ENCODE results near the gene TM9SF2. TPM values are rescaled to one million over a fixed set of nuclear protein-coding genes. Genes with fewer than 3 reads are reported as not detected.
A peak's percentile ranks its signal among the peaks of the same experiment; 100 is the strongest.

The TM9SF2 gene
- total RNA-seq, 2 experiments from 2014 or later, result 37.2 to 38.2 TPM

DNA sequence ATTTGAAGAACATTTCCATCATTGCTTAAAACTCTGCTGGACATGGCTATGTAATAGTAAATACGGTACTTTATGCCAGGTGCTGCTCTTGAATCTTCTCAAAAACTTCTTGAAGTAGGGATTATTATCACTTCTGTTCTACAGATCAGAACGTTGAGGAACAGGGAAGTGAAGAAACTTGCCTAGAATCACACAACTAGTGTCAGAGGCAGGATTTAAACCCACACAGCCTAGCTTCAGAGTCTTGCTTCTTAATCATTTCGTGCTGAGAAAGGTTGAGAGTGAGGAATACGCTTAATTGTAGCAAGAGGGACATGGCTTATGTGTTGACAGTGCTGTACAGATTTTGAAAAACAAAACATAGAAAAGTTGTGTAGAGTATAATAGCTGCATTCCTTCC, 13.5 kb downstream of the TM9SF2 start:
- Mint-ChIP-seq H3K27me3 (no peaks in the 10 kb centered on the region), H3K27ac (peak overlapping the region; percentile 33), H3K36me3 (ENCODE audit: low read depth) (peaks cover 51% of the 10 kb centered on the region), H3K4me3 (no peak overlapping the region), H3K9me3 (no peaks in the 10 kb centered on the region), H3K4me1 (ENCODE audit: low read depth) (peaks cover 68% of the 10 kb centered on the region)
- peaks cover 10% of the 10 kb centered on the region for H3K4me1 ChIP-seq (ENCODE audit: insufficient read depth, low read length)
- POLR2A ChIA-PET, result no interaction called here
- no peak overlapping the region for H3K4me3 ChIP-seq (ENCODE audit: low read length)
- DNase-seq (no peak), ATAC-seq (ENCODE audit: poor library complexity) (no peak)
- TF ChIP-seq, protein P1, sequence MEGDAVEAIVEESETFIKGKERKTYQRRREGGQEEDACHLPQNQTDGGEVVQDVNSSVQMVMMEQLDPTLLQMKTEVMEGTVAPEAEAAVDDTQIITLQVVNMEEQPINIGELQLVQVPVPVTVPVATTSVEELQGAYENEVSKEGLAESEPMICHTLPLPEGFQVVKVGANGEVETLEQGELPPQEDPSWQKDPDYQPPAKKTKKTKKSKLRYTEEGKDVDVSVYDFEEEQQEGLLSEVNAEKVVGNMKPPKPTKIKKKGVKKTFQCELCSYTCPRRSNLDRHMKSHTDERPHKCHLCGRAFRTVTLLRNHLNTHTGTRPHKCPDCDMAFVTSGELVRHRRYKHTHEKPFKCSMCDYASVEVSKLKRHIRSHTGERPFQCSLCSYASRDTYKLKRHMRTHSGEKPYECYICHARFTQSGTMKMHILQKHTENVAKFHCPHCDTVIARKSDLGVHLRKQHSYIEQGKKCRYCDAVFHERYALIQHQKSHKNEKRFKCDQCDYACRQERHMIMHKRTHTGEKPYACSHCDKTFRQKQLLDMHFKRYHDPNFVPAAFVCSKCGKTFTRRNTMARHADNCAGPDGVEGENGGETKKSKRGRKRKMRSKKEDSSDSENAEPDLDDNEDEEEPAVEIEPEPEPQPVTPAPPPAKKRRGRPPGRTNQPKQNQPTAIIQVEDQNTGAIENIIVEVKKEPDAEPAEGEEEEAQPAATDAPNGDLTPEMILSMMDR (IDR thresholded peaks at IDR 0.05), result no peak
- H3K9me3 ChIP-seq (ENCODE audit: control insufficient read depth in 1 of 2, insufficient read depth in 1 of 2, low read length in 2 of 2), result peaks cover 0 to under 1% of the 10 kb centered on the region in 2 experiments
- CTCF ChIA-PET, result interaction anchor here (0.6 kb wide), 1 partner anchor 12 kb away, joined by 3 read pairs; no protein-coding TSS in a partner anchor
- peaks cover 37% of the 10 kb centered on the region for H3K36me3 ChIP-seq (ENCODE audit: insufficient read depth, low read length)
- H3K27ac ChIP-seq (ENCODE audit: low read depth in 1 of 2, low read length in 2 of 2), result no peak overlapping the region
- no peaks in the 10 kb centered on the region for H3K27me3 ChIP-seq (ENCODE audit: control insufficient read depth in 1 of 2, insufficient read depth in 2 of 2, low read length in 2 of 2)
- intact Hi-C loops (cut with DNase I, micrococcal nuclease), result loop anchor here in 1 of 2 experiments (5.0 kb wide), 1 partner anchor 122 kb away; no protein-coding TSS in a partner anchor

DNA sequence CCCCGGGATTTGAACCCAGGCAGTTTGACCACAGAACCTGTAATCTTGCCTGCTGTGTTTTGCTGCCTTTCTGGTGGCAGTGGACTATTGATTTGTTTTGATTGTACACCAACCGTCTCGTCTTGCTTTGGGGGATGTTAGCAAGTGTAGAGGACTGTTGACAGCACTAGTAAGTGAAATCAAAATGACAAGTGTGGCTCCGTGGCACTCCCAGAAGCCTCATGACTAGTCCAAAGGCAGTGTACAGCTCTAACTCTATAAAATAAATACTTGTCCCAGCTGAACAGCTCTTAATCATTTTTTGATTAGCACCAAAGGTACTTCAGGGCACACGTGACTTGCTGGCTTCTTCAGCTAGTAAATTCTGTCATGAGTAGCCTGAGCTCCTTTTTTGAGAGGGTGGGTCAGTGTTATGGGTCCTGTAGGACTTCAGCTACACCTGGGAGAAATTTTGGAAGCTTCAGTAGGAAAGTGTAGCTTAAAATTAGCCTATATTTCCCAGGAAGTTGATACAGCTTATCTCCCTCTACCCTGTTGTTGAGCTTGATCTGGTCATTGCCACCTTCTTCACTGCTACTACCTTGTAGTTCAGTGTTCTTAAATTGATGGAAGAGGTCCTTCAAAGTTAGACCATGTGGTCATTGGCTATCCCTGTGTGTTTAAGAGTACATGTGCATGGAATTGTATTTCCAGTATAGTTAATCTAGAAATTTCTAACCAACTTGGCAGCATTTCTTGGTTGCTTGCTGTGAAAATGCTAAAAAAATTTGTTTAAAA, 15.1 kb downstream of the TM9SF2 start:
- CTCF ChIA-PET, result no interaction called here
- H3K4me1 Mint-ChIP-seq (ENCODE audit: low read depth), result peaks cover 53% of the 10 kb centered on the region
- no peak overlapping the region for H3K4me3 ChIP-seq (ENCODE audit: low read length)
- peaks cover 10% of the 10 kb centered on the region for H3K4me1 ChIP-seq (ENCODE audit: insufficient read depth, low read length)
- DNase-seq (no peak), ATAC-seq (ENCODE audit: poor library complexity) (no peak)
- intact Hi-C loops (cut with DNase I, micrococcal nuclease), result no loop called here
- no peaks in the 10 kb centered on the region for H3K27me3 Mint-ChIP-seq
- H3K27me3 ChIP-seq (ENCODE audit: control insufficient read depth in 1 of 2, insufficient read depth in 2 of 2, low read length in 2 of 2), result no peaks in the 10 kb centered on the region
- H3K36me3 ChIP-seq (ENCODE audit: insufficient read depth, low read length), result peaks cover 49% of the 10 kb centered on the region
- POLR2A ChIA-PET, result interaction anchor here (3.3 kb wide), 1 partner anchor 14 kb away, joined by 15 read pairs; the partner anchor contains the start of gene TM9SF2
- H3K9me3 Mint-ChIP-seq, result no peaks in the 10 kb centered on the region
- H3K36me3 Mint-ChIP-seq (ENCODE audit: low read depth), result peaks cover 50% of the 10 kb centered on the region
- no peaks in the 10 kb centered on the region for H3K9me3 ChIP-seq (ENCODE audit: control insufficient read depth in 1 of 2, insufficient read depth in 1 of 2, low read length in 2 of 2)
- no peak overlapping the region for H3K4me3 Mint-ChIP-seq
- H3K27ac ChIP-seq (ENCODE audit: low read depth in 1 of 2, low read length in 2 of 2), result no peak overlapping the region
- TF ChIP-seq, protein P1 (IDR thresholded peaks at IDR 0.05), result no peak
- H3K27ac Mint-ChIP-seq, result no peak overlapping the region

DNA sequence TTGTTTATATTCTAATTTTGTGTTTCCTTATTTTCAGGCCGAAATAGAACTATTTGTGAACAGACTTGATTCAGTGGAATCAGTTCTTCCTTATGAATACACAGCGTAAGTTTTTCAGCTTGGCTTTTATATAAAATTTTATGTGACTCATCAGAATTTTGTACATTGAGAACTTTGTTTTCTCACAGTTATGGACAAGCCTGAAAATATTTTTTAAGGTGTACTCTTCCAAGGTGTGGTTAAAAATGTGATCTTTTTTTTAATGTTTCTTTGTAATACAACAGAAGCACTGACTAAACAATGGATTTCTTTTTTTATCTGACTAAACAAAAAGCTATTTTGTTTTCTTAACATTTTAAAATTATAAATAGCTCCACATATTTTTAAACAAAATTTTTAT, 16.3 kb downstream of the TM9SF2 start:
- ATAC-seq (ENCODE audit: poor library complexity), result no peak
- ChIA-PET POLR2A (interaction anchor here (3.3 kb wide), 1 partner anchor 15 kb away, joined by 15 read pairs; the partner anchor contains the start of gene TM9SF2), CTCF (no interaction called here)
- H3K27me3 Mint-ChIP-seq, result no peaks in the 10 kb centered on the region
- H3K4me3 Mint-ChIP-seq, result no peak overlapping the region
- TF ChIP-seq, protein P1 (IDR thresholded peaks at IDR 0.05), result no peak
- intact Hi-C loops (cut with DNase I, micrococcal nuclease), result no loop called here
- peaks cover 61% of the 10 kb centered on the region for H3K36me3 Mint-ChIP-seq (ENCODE audit: low read depth)
- DNase-seq, result no peak
- peaks cover 41% of the 10 kb centered on the region for H3K4me1 Mint-ChIP-seq (ENCODE audit: low read depth)
- H3K4me1 ChIP-seq (ENCODE audit: insufficient read depth, low read length), result peaks cover 10% of the 10 kb centered on the region
- no peaks in the 10 kb centered on the region for H3K27me3 ChIP-seq (ENCODE audit: control insufficient read depth in 1 of 2, insufficient read depth in 2 of 2, low read length in 2 of 2)
- H3K27ac ChIP-seq (ENCODE audit: low read depth in 1 of 2, low read length in 2 of 2), result no peak overlapping the region
- no peak overlapping the region for H3K4me3 ChIP-seq (ENCODE audit: low read length)
- H3K9me3 ChIP-seq (ENCODE audit: control insufficient read depth in 1 of 2, insufficient read depth in 1 of 2, low read length in 2 of 2), result no peaks in the 10 kb centered on the region
- peaks cover 62% of the 10 kb centered on the region for H3K36me3 ChIP-seq (ENCODE audit: insufficient read depth, low read length)
- H3K27ac Mint-ChIP-seq, result no peak overlapping the region
- no peaks in the 10 kb centered on the region for H3K9me3 Mint-ChIP-seq

Data from CD4-positive, alpha-beta T cell (primary cell).